Neural cell (in vitro differentiated cells): ENCODE measurements around the gene LRRTM2. TPM values are rescaled to one million over a fixed set of nuclear protein-coding genes. Genes with fewer than 3 reads are reported as not detected.

Source experiments
- H2AFZ ChIP-seq: fragments of 200-600, 300-800 bp; sonication (generic), shearing (Covaris generic); 2 replicates; pipeline ENCODE4 v1.6.0; 2014; ENCODE audit warnings: low read depth, mild to moderate bottlenecking, antibody characterized with exemption, low read length, moderate library complexity
- H3F3A ChIP-seq: fragments of 200-600 bp; shearing (Covaris generic); 2 replicates; pipeline ENCODE4 v1.6.1; 2016; ENCODE audit warnings: mild to moderate bottlenecking, moderate library complexity, mixed read lengths, antibody characterized with exemption, low read length; ENCODE audit not compliant: insufficient read depth, poor library complexity, severe bottlenecking
- H3K27ac ChIP-seq: fragments of 200-600, 300-800 bp; sonication (generic), shearing (Covaris generic); 2 replicates; pipeline ENCODE4 v1.5.1; 2014; ENCODE audit warnings: mild to moderate bottlenecking, low read length, moderate library complexity
- H3K27me3 ChIP-seq: fragments of 300-800, 200-600 bp; sonication (generic), shearing (Covaris generic); 2 replicates; pipeline ENCODE4 v1.6.0; 2014; ENCODE audit warnings: mild to moderate bottlenecking, low read depth, low read length, moderate library complexity; ENCODE audit not compliant: insufficient read depth
- H3K36me3 ChIP-seq: fragments of 300-800, 200-600 bp; sonication (generic), shearing (Covaris generic); 2 replicates; pipeline ENCODE4 v1.5.1; 2014; ENCODE audit warnings: mild to moderate bottlenecking, antibody characterized with exemption, low read length, moderate library complexity; ENCODE audit not compliant: insufficient read depth
- H3K4me2 ChIP-seq: fragments of 300-800, 200-600 bp; sonication (generic), shearing (Covaris generic); 2 replicates; pipeline ENCODE4 v1.6.0; 2014; ENCODE audit warnings: mild to moderate bottlenecking, low read length
- H3K4me3 ChIP-seq: fragments of 300-800, 200-600 bp; sonication (generic), shearing (Covaris generic); 2 replicates; pipeline ENCODE4 v1.5.1; 2014; ENCODE audit warnings: mild to moderate bottlenecking, low read length, moderate library complexity
- H3K79me2 ChIP-seq: fragments of 200-600 bp; shearing (Covaris generic); replicated peaks from 2 replicates; pipeline ENCODE4 v1.6.0; 2014; ENCODE audit warnings: mild to moderate bottlenecking, low read length, moderate library complexity; ENCODE audit not compliant: insufficient read depth
- H3K9ac ChIP-seq: fragments of 300-800, 200-600 bp; sonication (generic), shearing (Covaris generic); 2 replicates; pipeline ENCODE4 v1.6.1; 2016; ENCODE audit warnings: mild to moderate bottlenecking, low read length, mixed read lengths
- H3K9me2 ChIP-seq: fragments of 200-600 bp; shearing (Covaris generic); 2 replicates; pipeline ENCODE4 v1.6.1; 2016; ENCODE audit warnings: mild to moderate bottlenecking, low read length, mixed read lengths; ENCODE audit not compliant: insufficient read depth
- H3K9me3 ChIP-seq: fragments of 200-600, 300-800 bp; sonication (generic), shearing (Covaris generic); 2 replicates; pipeline ENCODE4 v1.6.1; 2016; ENCODE audit warnings: mild to moderate bottlenecking, mixed run types, low read length, moderate library complexity, mixed read lengths
- H4K20me1 ChIP-seq: fragments of 200-600 bp; shearing (Covaris generic); 2 replicates; pipeline ENCODE4 v1.6.1; 2016; ENCODE audit warnings: mild to moderate bottlenecking, mixed run types; ENCODE audit not compliant: insufficient read depth
- EP300 ChIP-seq: fragments of 450-650 bp; conservative IDR thresholded peaks from 2 replicates; pipeline ENCODE4 v1.6.1; 2014; ENCODE audit warnings: antibody characterized with exemption, mild to moderate bottlenecking, moderate library complexity; ENCODE audit not compliant: poor library complexity, severe bottlenecking
- EZH2 ChIP-seq: fragments of 200-600, 300-800 bp; shearing (Covaris generic), sonication (generic); IDR thresholded peaks from 2 replicates; pipeline ENCODE4 v1.6.1; 2014; ENCODE audit warnings: antibody characterized with exemption, low read length, borderline replicate concordance, mild to moderate bottlenecking; ENCODE audit not compliant: insufficient read depth, poor library complexity, severe bottlenecking
- MXI1 ChIP-seq: fragments of 450-650 bp; conservative IDR thresholded peaks from 2 replicates; pipeline ENCODE4 v1.6.1; 2014; ENCODE audit warnings: antibody characterized with exemption, mild to moderate bottlenecking; ENCODE audit not compliant: poor library complexity, severe bottlenecking
- POLR2AphosphoS5 ChIP-seq: IDR thresholded peaks from 2 replicates; pipeline ENCODE4 v1.6.1; 2012
- RAD21 ChIP-seq: fragments of 450-650 bp; conservative IDR thresholded peaks from 2 replicates; pipeline ENCODE4 v1.6.1; 2014; ENCODE audit warnings: antibody characterized with exemption, mild to moderate bottlenecking, moderate library complexity
- SMC3 ChIP-seq: fragments of 450-650 bp; conservative IDR thresholded peaks from 2 replicates; pipeline ENCODE4 v1.6.1; 2014; ENCODE audit warnings: antibody characterized with exemption, mild to moderate bottlenecking, moderate library complexity; ENCODE audit not compliant: poor library complexity
- TAF1 ChIP-seq: IDR thresholded peaks from 2 replicates; pipeline ENCODE4 v1.6.1; 2012; ENCODE audit warnings: low read depth
- polyA plus RNA-seq: library from polyadenylated mRNA; depleted of rRNA; stranded (reverse); fragments of >200 nt; gene quantifications from 2 replicates; pipeline ENCODE4 v1.2.3, GENCODE V29; 2014
- TF ChIP-seq, protein P1 (sequence below): fragments of 450-650 bp; IDR thresholded peaks from 2 replicates; pipeline ENCODE4 v1.5.1; 2014; ENCODE audit warnings: antibody characterized with exemption, mild to moderate bottlenecking, moderate library complexity; ENCODE audit not compliant: poor library complexity, severe bottlenecking
- TF ChIP-seq, protein P2 (sequence below): IDR thresholded peaks from 2 replicates; pipeline ENCODE4 v1.6.1; 2012; ENCODE audit warnings: borderline replicate concordance

The LRRTM2 gene
- polyA plus RNA-seq, 1 donor from 2014 or later = 5.9 TPM

DNA sequence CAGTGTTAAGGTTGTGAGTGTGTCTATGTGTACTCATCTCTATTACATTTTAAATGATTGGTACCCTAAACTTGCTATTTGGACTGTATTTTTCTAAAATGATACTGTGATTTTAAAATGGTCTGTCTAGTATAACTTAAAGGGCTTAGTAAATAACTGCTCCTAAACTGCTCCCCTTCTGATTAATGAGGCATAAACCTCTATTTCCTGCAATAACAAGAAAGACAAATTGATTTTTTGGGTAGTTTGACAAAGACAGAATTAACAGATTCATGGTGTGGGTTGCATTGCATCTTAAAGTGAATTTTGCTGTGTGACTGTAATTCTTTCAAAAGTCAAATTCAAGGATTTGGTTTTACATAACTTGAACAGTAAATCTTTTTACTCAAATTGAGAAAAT, 8.1 kb upstream of the LRRTM2 start (continued):
- TF ChIP-seq, protein P1, sequence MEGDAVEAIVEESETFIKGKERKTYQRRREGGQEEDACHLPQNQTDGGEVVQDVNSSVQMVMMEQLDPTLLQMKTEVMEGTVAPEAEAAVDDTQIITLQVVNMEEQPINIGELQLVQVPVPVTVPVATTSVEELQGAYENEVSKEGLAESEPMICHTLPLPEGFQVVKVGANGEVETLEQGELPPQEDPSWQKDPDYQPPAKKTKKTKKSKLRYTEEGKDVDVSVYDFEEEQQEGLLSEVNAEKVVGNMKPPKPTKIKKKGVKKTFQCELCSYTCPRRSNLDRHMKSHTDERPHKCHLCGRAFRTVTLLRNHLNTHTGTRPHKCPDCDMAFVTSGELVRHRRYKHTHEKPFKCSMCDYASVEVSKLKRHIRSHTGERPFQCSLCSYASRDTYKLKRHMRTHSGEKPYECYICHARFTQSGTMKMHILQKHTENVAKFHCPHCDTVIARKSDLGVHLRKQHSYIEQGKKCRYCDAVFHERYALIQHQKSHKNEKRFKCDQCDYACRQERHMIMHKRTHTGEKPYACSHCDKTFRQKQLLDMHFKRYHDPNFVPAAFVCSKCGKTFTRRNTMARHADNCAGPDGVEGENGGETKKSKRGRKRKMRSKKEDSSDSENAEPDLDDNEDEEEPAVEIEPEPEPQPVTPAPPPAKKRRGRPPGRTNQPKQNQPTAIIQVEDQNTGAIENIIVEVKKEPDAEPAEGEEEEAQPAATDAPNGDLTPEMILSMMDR = no peak
- TF ChIP-seq MXI1 = no peak

DNA sequence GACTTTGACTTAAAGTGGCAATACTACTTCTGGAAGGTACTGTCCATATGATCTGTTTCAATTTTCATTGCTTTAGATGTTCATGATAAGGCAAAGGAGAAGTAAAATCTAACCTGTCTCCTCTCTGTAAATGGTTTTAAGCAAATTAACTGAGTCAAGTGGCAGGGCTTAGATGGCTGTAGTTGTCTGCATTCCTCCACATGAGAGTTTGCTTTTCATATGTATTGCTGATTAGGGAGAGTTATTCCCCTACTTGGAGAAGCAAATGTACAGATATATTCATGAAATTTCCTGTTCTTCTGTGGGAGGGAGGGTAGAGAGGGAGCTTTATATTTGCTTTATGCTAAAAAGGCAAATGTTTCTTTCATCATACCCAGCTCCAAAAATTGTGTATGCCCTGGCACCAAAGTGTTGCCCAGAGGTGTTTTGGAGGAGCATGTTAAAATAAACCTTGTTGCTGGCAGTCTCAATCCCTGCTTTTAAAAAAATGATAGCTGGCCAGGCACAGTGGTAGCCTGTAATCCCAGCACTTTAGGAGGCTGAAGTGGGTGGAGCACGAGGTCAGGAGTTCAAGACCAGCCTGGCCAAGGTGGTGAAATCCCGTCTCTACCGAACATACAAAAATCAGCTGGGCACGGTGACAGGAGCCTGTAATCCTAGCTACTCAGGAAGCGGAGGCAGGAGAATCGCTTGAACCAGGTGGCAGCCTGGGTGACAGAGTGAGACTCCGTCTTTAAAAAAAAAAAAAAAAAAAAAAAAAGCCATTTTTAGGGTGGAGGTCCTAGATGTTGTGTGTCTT, 3.5 kb upstream of the LRRTM2 start:
- TF ChIP-seq, protein P2, sequence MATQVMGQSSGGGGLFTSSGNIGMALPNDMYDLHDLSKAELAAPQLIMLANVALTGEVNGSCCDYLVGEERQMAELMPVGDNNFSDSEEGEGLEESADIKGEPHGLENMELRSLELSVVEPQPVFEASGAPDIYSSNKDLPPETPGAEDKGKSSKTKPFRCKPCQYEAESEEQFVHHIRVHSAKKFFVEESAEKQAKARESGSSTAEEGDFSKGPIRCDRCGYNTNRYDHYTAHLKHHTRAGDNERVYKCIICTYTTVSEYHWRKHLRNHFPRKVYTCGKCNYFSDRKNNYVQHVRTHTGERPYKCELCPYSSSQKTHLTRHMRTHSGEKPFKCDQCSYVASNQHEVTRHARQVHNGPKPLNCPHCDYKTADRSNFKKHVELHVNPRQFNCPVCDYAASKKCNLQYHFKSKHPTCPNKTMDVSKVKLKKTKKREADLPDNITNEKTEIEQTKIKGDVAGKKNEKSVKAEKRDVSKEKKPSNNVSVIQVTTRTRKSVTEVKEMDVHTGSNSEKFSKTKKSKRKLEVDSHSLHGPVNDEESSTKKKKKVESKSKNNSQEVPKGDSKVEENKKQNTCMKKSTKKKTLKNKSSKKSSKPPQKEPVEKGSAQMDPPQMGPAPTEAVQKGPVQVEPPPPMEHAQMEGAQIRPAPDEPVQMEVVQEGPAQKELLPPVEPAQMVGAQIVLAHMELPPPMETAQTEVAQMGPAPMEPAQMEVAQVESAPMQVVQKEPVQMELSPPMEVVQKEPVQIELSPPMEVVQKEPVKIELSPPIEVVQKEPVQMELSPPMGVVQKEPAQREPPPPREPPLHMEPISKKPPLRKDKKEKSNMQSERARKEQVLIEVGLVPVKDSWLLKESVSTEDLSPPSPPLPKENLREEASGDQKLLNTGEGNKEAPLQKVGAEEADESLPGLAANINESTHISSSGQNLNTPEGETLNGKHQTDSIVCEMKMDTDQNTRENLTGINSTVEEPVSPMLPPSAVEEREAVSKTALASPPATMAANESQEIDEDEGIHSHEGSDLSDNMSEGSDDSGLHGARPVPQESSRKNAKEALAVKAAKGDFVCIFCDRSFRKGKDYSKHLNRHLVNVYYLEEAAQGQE = no peak
- TF ChIP-seq MXI1 (no peak), SMC3 (no peak), TAF1 (no peak), RAD21 (no peak), POLR2AphosphoS5 (no peak), EP300 (no peak), EZH2 (no peak)
- TF ChIP-seq, protein P1 = no peak
- Histone ChIP-seq H2AFZ (no peak overlapping the region), H3K36me3 (no peaks in the 10 kb centered on the region), H3K4me2 (no peak overlapping the region), H4K20me1 (no peaks in the 10 kb centered on the region), H3K9me2 (no peaks in the 10 kb centered on the region), H3K9ac (no peak overlapping the region), H3K27me3 (no peaks in the 10 kb centered on the region), H3K79me2 (peaks cover 13% of the 10 kb centered on the region), H3F3A (no peaks in the 10 kb centered on the region), H3K27ac (no peak overlapping the region), H3K9me3 (no peaks in the 10 kb centered on the region), H3K4me3 (no peak overlapping the region)
